Left ventricle myocardium superior (tissue), 1 donor: ENCODE data around the gene PCMTD2. TPM values are rescaled to one million over a fixed set of nuclear protein-coding genes. Genes with fewer than 3 reads are reported as not detected.

Experiments used
- total RNA-seq: library from RNA; stranded (reverse); fragmentation: NEBNext Ultra II Directional; extraction: Animal tissue kit (Norgen Biotek cat#: 25700); gene quantifications from one replicate; pipeline ENCODE4 v1.2.1, GENCODE V29; 2021
- donor health status: DM: no; HTN: yes; CAD: no; lungs with severe emphysema.

Gene PCMTD2
- total RNA-seq, 1 donor from 2014 or later = 87.2 TPM

Other genes starting within 250 kb of the PCMTD2 start
- gene C20orf204, start 219.6 kb upstream of the PCMTD2 start, total RNA-seq = 0.35 TPM
- 36.8 TPM for gene SOX18, start 206.1 kb upstream of the PCMTD2 start, total RNA-seq
- gene TCEA2, start 192.6 kb upstream of the PCMTD2 start, total RNA-seq = 35.6 TPM
- 5.4 TPM for gene RGS19, start 176.2 kb upstream of the PCMTD2 start, total RNA-seq
- gene OPRL1, start 175.7 kb upstream of the PCMTD2 start, total RNA-seq = 0.27 TPM
- gene LKAAEAR1, start 171.3 kb upstream of the PCMTD2 start, total RNA-seq = not detected
- not detected for gene NPBWR2, start 148.2 kb upstream of the PCMTD2 start, total RNA-seq
- gene MYT1, start 91.3 kb upstream of the PCMTD2 start, total RNA-seq = 0.20 TPM